HL-60/S4 treated with phorbol 12-myristate 13-acetate at 8.2 ng/mL for 4 days and 3 days (cell line): ENCODE data around the gene ELOA2.
"Not testable (repeated sequence)": the region's sequence is repeated elsewhere in the genome, so short reads cannot be mapped to it uniquely, and the experiment has no call there.

Source experiments
- in situ Hi-C: fragments of 300-500 bp; cut with MboI; formaldehyde crosslinking; loops from 2 replicates; pipeline ENCODE4 v1.15.0; 2022; ENCODE audit warnings: low sequenced_read_pairs

ELOA2 gene

GRCh38 chr18:47023769-47024465, 11.5 kb downstream of the ELOA2 start:
- in situ Hi-C loops, result not testable (repeated sequence)

GRCh38 chr18:47022821-47023220, 12.6 kb downstream of the ELOA2 start:
- in situ Hi-C loops, result not testable (repeated sequence)

- in situ Hi-C loops, result not testable (repeated sequence)
Measured at GRCh38 chr18:47020757-47021156, 14.7 kb downstream of the ELOA2 start.

GRCh38 chr18:47019870-47020269, 15.6 kb downstream of the ELOA2 start:
- in situ Hi-C loops, result not testable (repeated sequence)
